ENCODE data around the gene SFT2D1.

Gene SFT2D1

GRCh38 chr6:166274739-166275370 lies 67.5 kb downstream of the SFT2D1 start:
- no peaks in the 10 kb centered on the region for H3K9me3 ChIP-seq (ENCODE audit: control insufficient read depth in 2 of 2, low read length in 2 of 2)
- H3K27me3 ChIP-seq (ENCODE audit: control insufficient read depth in 1 of 2, insufficient read depth in 2 of 2, low read length in 2 of 2): peaks cover 7 to 12% of the 10 kb centered on the region in 2 donors
- H3K9ac ChIP-seq (ENCODE audit: low read length in 2 of 2): no peak overlapping the region
- H3K27ac ChIP-seq (ENCODE audit: low read length): no peak overlapping the region
- H3K4me3 ChIP-seq (ENCODE audit: low read length in 2 of 2): no peak overlapping the region
- no peaks in the 10 kb centered on the region for H3K36me3 ChIP-seq (ENCODE audit: control insufficient read depth in 2 of 2, insufficient read depth in 2 of 2, low read length in 2 of 2)
- peaks cover 8% of the 10 kb centered on the region for H3K4me1 ChIP-seq (ENCODE audit: control insufficient read depth, insufficient read depth, low read length)

GRCh38 chr6:166274163-166274562 lies 68.2 kb downstream of the SFT2D1 start:
- Histone ChIP-seq H3K36me3 (ENCODE audit: control insufficient read depth in 2 of 2, insufficient read depth in 2 of 2, low read length in 2 of 2) (no peaks in the 10 kb centered on the region), H3K27ac (ENCODE audit: low read length) (no peak overlapping the region), H3K9ac (ENCODE audit: low read length in 2 of 2) (no peak overlapping the region), H3K27me3 (ENCODE audit: control insufficient read depth in 1 of 2, insufficient read depth in 2 of 2, low read length in 2 of 2) (peaks cover 13 to 14% of the 10 kb centered on the region in 2 donors), H3K4me1 (ENCODE audit: control insufficient read depth, insufficient read depth, low read length) (peaks cover 8% of the 10 kb centered on the region), H3K9me3 (ENCODE audit: control insufficient read depth in 2 of 2, low read length in 2 of 2) (no peaks in the 10 kb centered on the region), H3K4me3 (ENCODE audit: low read length in 2 of 2) (no peak overlapping the region)

GRCh38 chr6:166271376-166271765 lies 71.0 kb downstream of the SFT2D1 start:
- Histone ChIP-seq H3K9ac (ENCODE audit: low read length in 2 of 2) (no peak overlapping the region), H3K36me3 (ENCODE audit: control insufficient read depth in 2 of 2, insufficient read depth in 2 of 2, low read length in 2 of 2) (no peaks in the 10 kb centered on the region), H3K27me3 (ENCODE audit: control insufficient read depth in 1 of 2, insufficient read depth in 2 of 2, low read length in 2 of 2) (peaks cover 19 to 27% of the 10 kb centered on the region in 2 donors), H3K27ac (ENCODE audit: low read length) (no peak overlapping the region), H3K9me3 (ENCODE audit: control insufficient read depth in 2 of 2, low read length in 2 of 2) (no peaks in the 10 kb centered on the region), H3K4me1 (ENCODE audit: control insufficient read depth, insufficient read depth, low read length) (no peaks in the 10 kb centered on the region), H3K4me3 (ENCODE audit: low read length in 2 of 2) (no peak overlapping the region)

- Histone ChIP-seq H3K36me3 (ENCODE audit: control insufficient read depth in 2 of 2, insufficient read depth in 2 of 2, low read length in 2 of 2) (no peaks in the 10 kb centered on the region), H3K4me1 (ENCODE audit: control insufficient read depth, insufficient read depth, low read length) (no peaks in the 10 kb centered on the region), H3K27ac (ENCODE audit: low read length) (no peak overlapping the region), H3K9ac (ENCODE audit: low read length in 2 of 2) (no peak overlapping the region), H3K27me3 (ENCODE audit: control insufficient read depth in 1 of 2, insufficient read depth in 2 of 2, low read length in 2 of 2) (peaks cover 19 to 27% of the 10 kb centered on the region in 2 donors), H3K9me3 (ENCODE audit: control insufficient read depth in 2 of 2, low read length in 2 of 2) (no peaks in the 10 kb centered on the region), H3K4me3 (ENCODE audit: low read length in 2 of 2) (no peak overlapping the region)
Observed at GRCh38 chr6:166270706-166271375, 71.5 kb downstream of the SFT2D1 start.

All from stomach smooth muscle (tissue), 2 donors.